HG03045 (cell line): Measurements from ENCODE around the gene B3GNT7.
A peak's percentile ranks its signal among the peaks of the same experiment; 100 is the strongest.

Source experiments
- ATAC-seq: cut with Tn5 transposase; IDR thresholded peaks from one replicate; pipeline ENCODE4 v1.9.1; 2021; ENCODE audit warnings: mild to moderate bottlenecking, moderate library complexity; ENCODE audit not compliant: unreplicated experiment

B3GNT7 gene

DNA sequence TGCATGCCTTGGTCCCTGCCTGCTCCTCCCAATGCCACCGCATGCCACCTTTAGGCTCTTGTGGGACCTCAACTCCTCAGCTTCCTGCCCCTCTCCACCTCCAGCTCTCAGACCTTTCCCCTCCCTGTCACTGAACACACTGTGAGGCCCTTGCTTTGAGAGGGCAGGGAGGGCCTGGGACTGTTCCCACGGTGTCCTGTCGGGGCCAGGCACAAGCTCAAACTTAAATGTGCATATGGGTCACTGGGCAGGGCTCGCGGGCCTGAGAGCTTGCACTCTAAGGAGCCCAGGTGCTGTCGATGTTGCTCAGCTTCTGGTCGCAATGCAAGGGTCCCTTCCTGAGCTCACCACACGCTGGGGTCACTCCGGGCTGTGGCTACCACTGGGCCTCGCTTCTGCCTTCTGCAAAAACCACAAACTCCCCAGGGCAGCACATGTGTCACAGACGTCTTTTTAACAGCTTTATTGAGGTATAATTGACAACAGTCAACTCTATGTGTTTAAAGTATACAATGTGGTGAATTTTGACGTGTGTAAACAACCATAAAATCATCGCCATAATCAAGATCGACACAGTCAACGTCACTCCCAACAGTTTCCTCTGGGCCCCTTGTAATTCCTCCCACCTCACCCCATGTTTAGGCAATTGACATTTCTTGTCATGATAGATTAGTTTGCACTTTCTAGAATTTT is 11.9 kb upstream of the B3GNT7 start:
- ATAC-seq: no peak

DNA sequence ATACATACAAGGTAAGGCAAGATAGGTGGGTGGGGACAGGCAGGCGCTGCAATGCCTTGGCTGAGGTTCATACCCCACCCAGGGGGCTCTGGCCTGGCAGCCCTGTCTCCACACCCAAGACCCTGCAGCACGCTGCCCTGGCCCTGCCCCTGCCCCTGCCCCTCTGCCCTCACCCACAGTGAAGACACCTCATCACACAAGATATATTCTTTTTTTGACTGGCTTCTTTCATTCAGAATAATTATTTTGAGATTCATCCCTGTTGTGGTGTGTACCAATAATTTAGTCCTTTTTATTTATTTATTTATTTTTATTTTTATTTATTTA is 11.4 kb upstream of the B3GNT7 start:
- ATAC-seq: no peak

DNA sequence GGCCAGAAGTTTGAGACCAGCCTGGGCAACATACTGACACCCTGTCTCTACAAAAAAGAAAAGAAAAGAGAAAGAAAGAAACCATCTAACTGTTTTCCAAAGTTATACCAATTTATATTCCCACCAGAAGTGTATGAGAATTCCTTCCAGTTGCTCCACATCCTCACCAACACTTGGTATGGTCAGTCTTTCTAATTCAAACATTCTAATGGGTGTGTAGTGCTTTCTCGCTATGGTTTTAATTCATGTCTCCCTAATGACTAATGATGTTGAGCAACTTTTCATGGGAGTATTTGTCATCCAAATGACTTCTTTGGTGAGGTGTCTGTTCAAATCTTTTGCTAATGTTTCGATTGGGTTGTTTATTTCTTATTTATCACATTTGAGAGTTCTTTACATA is 10.5 kb upstream of the B3GNT7 start:
- ATAC-seq: no peak

DNA sequence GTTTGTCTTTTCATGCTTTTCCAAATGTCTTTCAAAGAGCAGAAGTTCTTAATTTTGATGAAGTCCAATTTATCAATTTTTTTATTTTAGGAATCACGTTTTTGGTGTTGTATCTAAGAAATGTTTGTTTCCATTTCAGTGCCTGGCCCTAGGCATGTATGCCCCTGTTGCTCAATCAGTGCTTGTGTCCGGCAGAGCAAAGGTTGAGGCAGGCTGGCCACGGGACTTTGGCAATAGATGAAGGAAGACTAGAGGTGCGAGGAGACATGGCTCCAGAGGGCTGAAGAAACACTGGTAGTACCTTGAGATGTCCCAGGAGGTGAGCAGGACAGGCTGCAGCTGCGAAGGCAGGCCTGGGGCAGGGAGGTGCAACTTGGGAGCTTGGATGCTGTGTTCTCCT is 10.1 kb upstream of the B3GNT7 start:
- ATAC-seq: no peak

DNA sequence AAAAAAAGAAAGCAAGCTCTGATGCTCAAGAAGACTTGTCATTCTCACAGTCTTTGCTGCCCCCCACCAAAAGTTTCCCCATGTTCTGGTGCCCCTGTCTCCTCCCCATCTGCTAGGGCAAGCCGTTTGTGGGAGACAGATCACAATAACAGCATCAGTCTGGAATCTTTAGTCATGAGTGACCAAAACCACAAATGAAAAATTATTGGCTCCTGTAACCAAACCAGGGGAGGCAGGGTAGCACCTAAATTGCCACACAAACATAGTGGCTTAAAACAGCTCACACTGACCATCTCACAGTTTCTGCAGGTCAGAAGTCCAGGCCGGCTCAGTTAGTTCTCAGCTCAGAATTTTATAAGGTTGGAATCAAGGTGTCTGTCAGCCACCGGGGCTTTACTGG is 9.1 kb upstream of the B3GNT7 start:
- ATAC-seq: no peak

DNA sequence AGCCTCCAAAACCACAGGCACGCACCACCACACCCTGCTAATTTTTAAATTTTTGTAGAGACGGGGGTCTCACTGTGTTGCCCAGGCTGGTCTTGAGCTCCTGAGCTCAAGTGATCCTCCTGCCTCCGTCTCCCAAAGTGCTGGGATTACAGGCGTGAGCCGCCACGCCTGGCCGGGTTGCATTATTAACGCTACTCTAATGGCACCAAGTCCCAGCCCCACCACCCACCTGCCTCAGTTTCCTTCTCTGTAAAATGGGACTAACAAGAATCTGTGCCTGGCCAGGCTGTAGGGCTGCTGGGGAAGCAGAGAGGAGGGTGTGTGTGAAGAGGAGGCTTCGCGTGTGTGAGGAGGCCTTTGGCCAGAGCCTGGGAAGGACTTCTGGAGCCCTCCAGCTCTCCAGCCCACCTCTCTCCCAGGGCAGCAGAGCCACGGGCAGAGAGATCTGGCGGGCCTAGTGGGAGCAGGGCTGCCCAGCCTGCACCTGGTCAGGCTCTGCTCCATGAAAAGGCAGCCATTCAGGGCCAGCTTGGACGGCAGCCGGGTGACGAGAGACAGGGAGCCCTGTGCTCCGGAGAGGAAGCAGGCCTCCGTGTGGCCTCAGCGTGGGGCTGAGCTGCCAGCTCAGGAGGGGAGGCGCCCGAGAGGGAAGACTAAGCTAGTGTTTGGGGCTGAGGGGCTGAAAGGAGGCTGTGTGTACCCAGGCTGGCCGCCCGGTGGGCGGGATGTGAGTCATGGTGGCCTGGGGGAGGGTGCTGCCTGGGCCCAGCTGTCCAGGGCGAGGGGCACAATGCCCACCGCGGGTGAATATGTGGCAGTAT is 7.4 kb upstream of the B3GNT7 start:
- no peak for ATAC-seq

DNA sequence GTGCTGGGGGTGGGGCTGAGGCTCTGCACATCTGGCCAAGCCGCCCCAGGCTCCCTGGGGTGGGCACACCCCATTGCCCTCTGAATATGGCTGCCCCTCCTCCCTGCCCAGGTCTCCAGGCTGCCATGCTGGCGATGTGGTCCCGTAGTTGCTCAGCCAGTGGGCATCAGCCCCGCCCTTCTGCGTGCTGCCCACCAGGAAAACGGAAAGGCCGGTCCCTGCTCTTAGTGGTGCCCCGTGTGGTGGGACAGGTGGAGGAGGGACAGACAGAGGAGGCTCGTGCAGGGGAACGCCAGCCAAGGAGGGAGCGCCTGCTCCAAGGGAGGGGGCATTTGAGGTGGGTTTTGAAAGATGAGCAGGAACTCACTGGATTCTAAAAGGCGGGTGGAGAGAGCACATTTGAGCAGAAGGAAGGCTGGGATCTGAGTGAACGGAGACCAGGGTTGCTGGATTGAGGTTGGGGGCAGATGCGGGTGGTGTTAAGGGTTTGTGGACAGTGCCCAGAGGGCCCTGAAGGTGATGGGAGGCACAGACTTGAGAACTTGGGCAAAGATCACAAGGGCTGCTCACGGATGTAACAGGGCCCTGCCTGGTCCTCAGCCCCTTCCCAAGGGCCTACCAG is 6.7 kb upstream of the B3GNT7 start:
- no peak for ATAC-seq

DNA sequence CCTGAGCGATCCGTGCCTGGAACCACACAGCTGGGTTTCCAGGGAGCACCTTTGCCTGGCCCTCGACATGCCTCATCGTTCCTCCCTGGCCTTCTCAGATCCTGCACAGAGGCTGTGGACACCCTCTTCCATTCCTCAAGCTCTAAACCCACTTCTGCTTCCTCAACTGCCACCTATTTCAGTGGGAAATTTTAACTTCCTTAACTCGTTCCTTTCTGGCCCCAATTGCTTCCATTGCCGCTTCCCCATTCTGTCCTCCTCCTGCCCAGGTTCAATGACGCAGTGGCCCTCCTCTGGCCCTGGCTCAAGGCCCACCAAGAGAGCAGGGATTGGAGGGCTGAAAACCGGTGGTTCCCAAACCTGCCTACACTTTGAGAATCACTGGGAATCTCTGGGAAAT is 4.8 kb upstream of the B3GNT7 start:
- no peak for ATAC-seq

DNA sequence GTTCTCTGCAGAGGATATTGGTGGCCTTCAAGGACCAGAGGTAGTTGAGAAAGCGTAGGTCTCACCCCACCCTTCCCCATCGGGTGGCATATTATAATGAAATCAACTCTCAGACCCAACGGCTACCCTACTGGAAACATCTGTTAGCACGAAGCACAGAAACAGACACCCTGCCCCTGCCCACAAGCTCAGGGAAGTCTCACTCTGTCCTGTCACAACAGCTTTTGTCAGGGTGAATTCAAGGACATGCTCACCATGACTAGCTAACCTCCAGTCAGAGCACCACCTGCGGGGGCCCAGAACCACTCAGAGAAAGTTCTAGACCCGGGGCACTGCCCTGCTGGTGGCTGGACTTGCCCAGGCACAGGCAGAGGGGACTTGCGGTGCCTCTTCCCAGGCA is 3.5 kb upstream of the B3GNT7 start:
- no peak for ATAC-seq

DNA sequence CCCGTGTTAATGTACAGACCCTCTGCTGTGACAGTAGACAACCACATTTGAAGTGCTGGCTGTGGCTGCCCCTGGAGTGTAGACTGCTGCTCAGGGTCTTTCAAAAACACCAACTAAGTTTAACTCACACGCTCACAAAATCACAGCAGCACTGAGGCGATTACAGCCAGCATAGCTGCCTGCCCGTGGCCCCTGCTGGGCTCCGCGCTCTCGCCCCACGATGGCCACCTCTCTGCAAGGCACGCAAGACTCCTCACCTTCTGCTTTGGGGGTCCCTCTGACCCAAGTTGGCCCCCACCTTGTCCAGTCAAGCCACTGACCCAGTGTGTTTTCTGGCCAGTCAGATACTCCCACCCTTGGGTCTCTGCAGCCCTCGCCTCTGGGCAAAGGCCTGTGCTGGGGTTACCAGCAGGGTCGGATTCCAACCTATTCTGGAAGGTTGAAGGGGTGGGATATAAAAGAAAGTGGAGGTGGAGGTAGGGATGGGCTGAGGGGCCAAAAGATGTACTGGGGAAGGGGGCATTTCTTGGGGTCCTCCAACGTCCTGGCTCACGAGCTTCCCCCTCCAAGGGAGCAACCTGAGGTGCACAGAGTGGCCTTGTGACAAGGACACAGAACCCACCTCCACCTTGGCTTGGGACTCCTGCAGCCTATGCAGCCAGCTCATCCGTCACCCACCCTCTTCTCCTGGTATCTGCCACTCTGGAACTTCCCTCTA is 2.9 kb upstream of the B3GNT7 start:
- no peak for ATAC-seq

DNA sequence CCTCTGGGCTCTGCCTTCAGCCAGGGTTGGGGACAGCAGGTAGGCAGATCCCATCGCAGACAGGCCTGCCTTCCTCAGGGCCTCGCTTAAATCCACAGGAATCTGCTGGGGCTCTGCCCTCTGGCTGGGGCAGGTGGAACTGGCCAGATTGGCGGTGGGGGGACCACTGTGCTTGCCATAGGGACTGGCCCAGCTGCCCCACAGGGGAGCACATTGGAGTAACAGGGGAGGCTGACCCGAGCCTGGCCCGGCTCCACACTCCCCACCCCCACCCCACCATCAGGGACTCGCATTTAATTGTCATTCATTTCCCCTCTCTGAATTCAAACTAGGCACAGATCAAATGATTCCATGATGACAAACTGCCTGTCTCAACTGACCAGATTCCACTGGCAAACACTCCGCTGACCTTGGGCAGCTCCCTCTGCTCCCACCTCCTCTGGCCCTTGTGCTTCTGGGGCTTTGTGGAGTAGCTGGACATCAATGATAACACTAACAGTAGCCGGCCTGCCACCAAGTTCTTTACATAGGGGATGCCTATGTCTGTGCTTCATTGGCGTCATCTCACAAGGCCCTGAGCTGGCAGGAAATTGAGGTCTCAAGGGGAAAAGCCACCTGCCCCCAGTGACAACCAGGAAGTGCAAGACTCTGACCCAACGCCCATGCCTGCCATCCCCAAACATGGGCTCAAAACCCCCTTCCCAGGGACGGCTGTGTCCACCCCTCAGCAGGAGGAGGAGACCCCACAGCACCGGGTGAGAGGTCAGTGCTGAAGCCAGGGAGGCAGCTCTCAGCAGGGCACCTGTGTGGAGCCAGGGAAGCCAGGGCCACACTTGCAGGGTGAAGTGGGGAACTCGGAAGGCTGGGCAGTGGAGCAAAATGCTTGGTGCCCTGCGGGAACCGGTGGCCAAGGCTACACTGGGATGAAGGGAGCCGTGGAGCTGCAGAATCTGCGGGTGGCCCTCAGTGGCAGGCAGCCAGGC is 2.1 kb upstream of the B3GNT7 start:
- no peak for ATAC-seq

DNA sequence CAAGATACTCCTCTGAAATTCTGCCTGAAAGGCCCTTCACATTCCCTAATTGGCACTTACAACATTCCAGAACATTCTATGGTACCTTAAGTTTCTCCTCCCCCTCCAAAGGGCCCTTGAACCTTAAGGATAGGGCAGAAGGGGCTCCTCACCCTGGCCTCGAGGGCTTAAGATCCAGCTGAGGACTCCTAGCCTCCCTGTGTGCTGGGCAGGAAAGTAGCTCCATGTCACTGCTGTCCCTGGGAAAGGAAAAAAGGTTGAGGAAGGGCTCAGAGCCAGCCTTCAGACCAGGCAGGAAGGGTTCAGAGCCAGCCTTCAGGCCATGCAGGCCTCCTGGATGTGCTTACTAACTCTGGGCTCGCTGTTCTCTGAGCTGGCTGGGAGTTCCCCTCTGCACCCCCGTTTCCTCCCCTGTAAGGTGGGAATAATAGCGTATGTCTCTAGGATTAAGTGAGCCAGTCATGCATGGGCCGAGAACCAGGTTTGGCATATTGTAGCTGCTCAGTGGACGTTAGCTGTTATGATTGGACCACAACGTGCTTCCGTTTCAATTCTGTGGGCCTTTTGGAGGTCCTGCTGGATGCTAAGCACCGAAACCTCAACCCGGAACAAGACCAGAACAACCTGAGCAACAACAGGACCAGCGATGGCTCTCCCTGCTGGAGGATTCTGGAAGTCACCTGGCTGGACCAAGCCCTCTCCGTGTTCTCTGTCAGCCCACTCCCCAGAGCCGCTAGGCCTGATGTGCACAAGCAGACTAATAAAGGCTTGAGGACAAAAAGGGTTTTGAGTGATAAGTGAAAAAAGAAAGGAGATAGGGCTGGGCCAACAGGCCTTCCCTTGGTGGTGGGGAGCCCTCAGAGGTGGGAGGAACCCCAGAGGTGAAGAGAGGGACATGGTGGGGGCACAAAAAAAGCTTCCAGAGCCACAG is 1.0 kb upstream of the B3GNT7 start:
- peak; percentile 36 for ATAC-seq

DNA sequence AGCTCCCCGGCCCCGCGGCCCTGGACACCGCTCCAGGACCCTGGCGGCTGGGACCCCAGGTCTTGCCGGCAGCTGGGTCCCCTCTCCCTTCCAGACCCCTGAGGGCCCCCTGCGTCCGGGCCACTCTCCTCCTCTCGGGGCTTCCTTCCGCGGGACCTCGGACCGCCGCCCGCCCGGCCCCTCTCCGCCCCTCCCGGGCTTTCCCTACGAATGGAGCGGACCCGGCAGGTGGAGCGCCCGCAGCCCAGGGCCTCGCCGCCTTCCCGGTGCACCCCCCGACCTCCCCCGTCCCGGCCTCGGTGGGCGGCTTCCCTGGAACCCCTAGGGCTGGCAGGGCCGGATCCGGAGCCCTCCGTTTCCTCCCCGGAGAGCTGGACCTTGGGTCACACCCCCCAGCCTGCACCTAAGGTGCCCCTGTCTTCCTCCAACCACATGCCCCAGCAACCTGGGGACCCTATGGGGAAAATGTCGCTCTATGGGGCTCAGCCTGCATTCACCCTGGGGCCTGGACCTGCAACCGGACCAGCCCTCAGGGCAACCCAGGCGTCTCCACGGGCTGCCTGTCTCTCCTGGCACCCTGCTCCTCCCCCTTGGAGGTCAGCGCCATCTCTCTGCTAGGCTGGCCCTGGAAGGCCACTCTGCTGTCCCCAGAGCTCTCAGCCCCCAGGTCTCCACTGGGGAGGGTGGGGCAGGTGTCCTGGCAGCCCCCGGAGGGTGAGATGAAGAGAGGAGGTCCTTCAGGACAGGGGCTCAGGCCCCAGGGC is 730 bp downstream of the B3GNT7 start:
- ATAC-seq: no peak

DNA sequence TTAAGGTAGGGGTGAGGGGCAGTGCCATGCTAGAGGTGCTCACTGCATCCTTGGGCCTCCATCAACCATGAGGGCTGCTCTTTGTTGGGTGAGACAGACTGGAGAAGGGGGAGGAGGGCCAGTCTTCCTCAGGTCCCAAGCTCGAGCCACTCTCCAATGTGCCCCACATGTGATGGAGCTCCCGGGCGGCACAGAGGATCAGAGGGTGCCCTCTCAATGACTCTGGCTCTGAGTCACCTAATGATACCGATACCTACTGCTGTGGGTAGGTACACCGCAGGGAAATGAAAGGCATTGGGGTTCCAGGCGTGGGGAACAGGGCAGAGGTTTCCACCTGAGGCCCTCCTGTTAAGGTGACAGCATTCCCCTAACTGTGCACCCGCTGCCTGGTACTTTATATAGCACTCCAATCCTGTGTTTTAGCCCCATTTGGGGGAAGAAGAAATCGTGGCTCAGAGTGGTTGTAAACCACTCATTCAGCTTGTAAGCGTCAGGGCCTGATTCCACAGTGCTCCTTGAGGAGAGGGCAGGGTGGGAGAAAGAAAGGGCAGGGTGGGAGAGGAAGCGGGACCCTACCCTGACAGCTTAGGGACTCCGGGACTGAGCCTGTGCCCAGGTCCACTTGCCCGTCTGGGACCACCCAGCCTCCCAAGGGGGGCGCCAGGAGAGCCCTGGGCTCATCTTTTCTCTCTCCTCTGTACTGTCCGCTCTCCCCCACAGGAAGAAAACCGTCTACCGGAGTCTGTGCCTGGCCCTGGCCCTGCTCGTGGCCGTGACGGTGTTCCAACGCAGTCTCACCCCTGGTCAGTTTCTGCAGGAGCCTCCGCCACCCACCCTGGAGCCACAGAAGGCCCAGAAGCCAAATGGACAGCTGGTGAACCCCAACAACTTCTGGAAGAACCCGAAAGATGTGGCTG is 1.8 kb downstream of the B3GNT7 start:
- no peak for ATAC-seq

DNA sequence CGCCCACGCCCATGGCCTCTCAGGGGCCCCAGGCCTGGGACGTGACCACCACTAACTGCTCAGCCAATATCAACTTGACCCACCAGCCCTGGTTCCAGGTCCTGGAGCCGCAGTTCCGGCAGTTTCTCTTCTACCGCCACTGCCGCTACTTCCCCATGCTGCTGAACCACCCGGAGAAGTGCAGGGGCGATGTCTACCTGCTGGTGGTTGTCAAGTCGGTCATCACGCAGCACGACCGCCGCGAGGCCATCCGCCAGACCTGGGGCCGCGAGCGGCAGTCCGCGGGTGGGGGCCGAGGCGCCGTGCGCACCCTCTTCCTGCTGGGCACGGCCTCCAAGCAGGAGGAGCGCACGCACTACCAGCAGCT is 2.4 kb downstream of the B3GNT7 start:
- ATAC-seq: no peak

DNA sequence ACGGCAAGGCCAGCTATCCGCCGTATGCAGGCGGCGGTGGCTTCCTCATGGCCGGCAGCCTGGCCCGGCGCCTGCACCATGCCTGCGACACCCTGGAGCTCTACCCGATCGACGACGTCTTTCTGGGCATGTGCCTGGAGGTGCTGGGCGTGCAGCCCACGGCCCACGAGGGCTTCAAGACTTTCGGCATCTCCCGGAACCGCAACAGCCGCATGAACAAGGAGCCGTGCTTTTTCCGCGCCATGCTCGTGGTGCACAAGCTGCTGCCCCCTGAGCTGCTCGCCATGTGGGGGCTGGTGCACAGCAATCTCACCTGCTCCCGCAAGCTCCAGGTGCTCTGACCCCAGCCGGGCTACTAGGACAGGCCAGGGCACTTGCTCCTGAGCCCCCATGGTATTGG is 3.1 kb downstream of the B3GNT7 start:
- no peak for ATAC-seq

DNA sequence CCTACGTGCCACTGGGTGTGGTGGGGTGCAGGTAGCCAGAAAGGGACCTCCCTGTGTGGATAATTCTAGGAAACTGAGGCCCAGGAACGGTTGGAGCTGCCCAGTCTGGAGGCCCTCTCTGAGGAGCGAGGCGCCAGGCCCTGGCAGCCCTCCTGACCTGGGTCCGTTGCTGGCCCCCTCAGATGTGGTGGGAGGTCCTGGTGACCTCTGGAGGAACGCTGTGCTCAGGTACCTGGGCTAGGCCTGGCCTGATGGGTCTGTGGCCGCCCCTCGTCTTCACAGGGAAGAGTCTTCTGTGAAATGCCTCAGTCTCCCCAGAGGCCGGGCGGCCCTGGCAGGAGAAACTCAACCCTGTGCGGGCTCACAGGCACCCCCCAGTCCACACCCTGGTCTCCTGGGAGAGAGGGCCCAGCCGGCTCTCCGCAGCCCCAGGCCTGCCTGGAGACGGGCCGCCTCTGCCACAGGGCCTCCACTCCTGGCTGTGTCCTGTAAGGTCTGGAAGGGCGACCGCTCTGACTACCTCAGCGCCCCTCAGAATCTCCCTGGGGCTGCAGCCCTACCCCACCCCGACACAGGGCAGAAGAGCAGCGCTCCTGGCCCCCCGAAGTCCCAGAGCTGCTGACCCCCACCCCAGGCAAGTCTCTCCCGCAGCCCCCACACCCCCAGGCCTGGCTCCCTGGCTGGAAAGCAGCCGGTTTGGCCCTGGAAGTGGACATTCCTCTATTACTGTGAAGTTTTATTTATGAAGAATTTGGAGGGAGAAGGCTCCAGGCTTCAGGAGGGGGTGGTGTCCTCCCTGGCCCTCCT is 3.7 kb downstream of the B3GNT7 start:
- no peak for ATAC-seq
